GM21825 (cell line): ENCODE measurements around the gene ELFN2.

ENCODE experiments used
- ATAC-seq: cut with Tn5 transposase; IDR thresholded peaks from one replicate; pipeline ENCODE4 v1.9.1; 2021; ENCODE audit warnings: mild to moderate bottlenecking, moderate library complexity; ENCODE audit not compliant: unreplicated experiment

Gene ELFN2

GRCh38 chr22:37390075-37390474 lies 37.2 kb downstream of the ELFN2 start:
- ATAC-seq = no peak

- no peak for ATAC-seq
Observed at GRCh38 chr22:37388538-37388937, 38.7 kb downstream of the ELFN2 start.

GRCh38 chr22:37387793-37388192 lies 39.5 kb downstream of the ELFN2 start:
- no peak for ATAC-seq

GRCh38 chr22:37386441-37386840 lies 40.8 kb downstream of the ELFN2 start:
- no peak for ATAC-seq

GRCh38 chr22:37384691-37385090 lies 42.6 kb downstream of the ELFN2 start:
- no peak for ATAC-seq

- no peak for ATAC-seq
Observed at GRCh38 chr22:37383341-37383740, 43.9 kb downstream of the ELFN2 start.

- ATAC-seq = no peak
Observed at GRCh38 chr22:37381489-37381888, 45.8 kb downstream of the ELFN2 start.

GRCh38 chr22:37379722-37380121 lies 47.6 kb downstream of the ELFN2 start:
- ATAC-seq = no peak

- ATAC-seq = no peak
Observed at GRCh38 chr22:37379085-37379484, 48.2 kb downstream of the ELFN2 start.

GRCh38 chr22:37378642-37379058 lies 48.6 kb downstream of the ELFN2 start:
- no peak for ATAC-seq

- no peak for ATAC-seq
Observed at GRCh38 chr22:37377927-37378326, 49.4 kb downstream of the ELFN2 start.

- ATAC-seq = no peak
Observed at GRCh38 chr22:37377138-37377537, 50.1 kb downstream of the ELFN2 start.

- ATAC-seq = no peak
Observed at GRCh38 chr22:37376643-37377042, 50.6 kb downstream of the ELFN2 start.

GRCh38 chr22:37375801-37376200 lies 51.5 kb downstream of the ELFN2 start:
- no peak for ATAC-seq

GRCh38 chr22:37374571-37374970 lies 52.7 kb downstream of the ELFN2 start:
- no peak for ATAC-seq

GRCh38 chr22:37373451-37373850 lies 53.8 kb downstream of the ELFN2 start:
- ATAC-seq = no peak

- ATAC-seq = no peak
Observed at GRCh38 chr22:37371911-37372310, 55.4 kb downstream of the ELFN2 start.

- no peak for ATAC-seq
Observed at GRCh38 chr22:37371491-37371890, 55.8 kb downstream of the ELFN2 start.

GRCh38 chr22:37370306-37370979 lies 56.8 kb downstream of the ELFN2 start:
- ATAC-seq = no peak

- no peak for ATAC-seq
Observed at GRCh38 chr22:37369483-37369882, 57.8 kb downstream of the ELFN2 start.

GRCh38 chr22:37368058-37368457 lies 59.2 kb downstream of the ELFN2 start:
- no peak for ATAC-seq

- ATAC-seq = no peak
Observed at GRCh38 chr22:37366601-37367000, 60.7 kb downstream of the ELFN2 start.

- no peak for ATAC-seq
Observed at GRCh38 chr22:37365950-37366349, 61.3 kb downstream of the ELFN2 start.
